NK-92 treated with Interleukin-12 subunit alpha and Interleukin-12 subunit beta, amount 100 ng/mL, for 24 hours (cell line): Measurements from ENCODE around the gene SEMA3F.
"Not testable (repeated sequence)": the region's sequence is repeated elsewhere in the genome, so short reads cannot be mapped to it uniquely, and the experiment has no call there.

ENCODE experiments used
- DNase-seq: peaks from one replicate; lab custom pipeline; 2025; lab: John Stamatoyannopoulos, UW

Gene SEMA3F

GRCh38 chr3:50211930-50212329, 56.8 kb downstream of the SEMA3F start:
- peak; percentile 26 for DNase-seq

GRCh38 chr3:50212502-50212901, 57.4 kb downstream of the SEMA3F start:
- no peak for DNase-seq

- no peak for DNase-seq
These were observed 57.8 kb downstream of the SEMA3F start for GRCh38 chr3:50212971-50213370.

GRCh38 chr3:50213373-50213772, 58.2 kb downstream of the SEMA3F start:
- no peak for DNase-seq

- no peak for DNase-seq
These were observed 59.7 kb downstream of the SEMA3F start for GRCh38 chr3:50214824-50215223.

- no peak for DNase-seq
These were observed 60.4 kb downstream of the SEMA3F start for GRCh38 chr3:50215529-50215928.

GRCh38 chr3:50217681-50218080, 62.6 kb downstream of the SEMA3F start:
- DNase-seq: no peak

- no peak for DNase-seq
These were observed 63.3 kb downstream of the SEMA3F start for GRCh38 chr3:50218448-50218847.

- no peak for DNase-seq
These were observed 64.2 kb downstream of the SEMA3F start for GRCh38 chr3:50219285-50219684.

GRCh38 chr3:50220109-50220508, 65.0 kb downstream of the SEMA3F start:
- DNase-seq: no peak

- DNase-seq: no peak
These were observed 65.9 kb downstream of the SEMA3F start for GRCh38 chr3:50221051-50221410.

GRCh38 chr3:50221411-50222168, 66.5 kb downstream of the SEMA3F start:
- no peak for DNase-seq

- DNase-seq: no peak
These were observed 67.0 kb downstream of the SEMA3F start for GRCh38 chr3:50222169-50222528.

- DNase-seq: no peak
These were observed 69.5 kb downstream of the SEMA3F start for GRCh38 chr3:50224639-50225038.

GRCh38 chr3:50226888-50227389, 71.8 kb downstream of the SEMA3F start:
- peak; percentile 41 for DNase-seq

GRCh38 chr3:50227390-50228183, 72.5 kb downstream of the SEMA3F start:
- DNase-seq: peak; percentile 82

- DNase-seq: not testable (repeated sequence)
These were observed 73.2 kb downstream of the SEMA3F start for GRCh38 chr3:50228184-50228763.

GRCh38 chr3:50229490-50229889, 74.4 kb downstream of the SEMA3F start:
- DNase-seq: no peak

- DNase-seq: no peak
These were observed 75.1 kb downstream of the SEMA3F start for GRCh38 chr3:50230104-50230793.

- no peak for DNase-seq
These were observed 75.6 kb downstream of the SEMA3F start for GRCh38 chr3:50230794-50231125.

- no peak for DNase-seq
These were observed 76.5 kb downstream of the SEMA3F start for GRCh38 chr3:50231581-50231980.

GRCh38 chr3:50232303-50232702, 77.2 kb downstream of the SEMA3F start:
- DNase-seq: no peak
